ENCODE results near the gene TNFSF11. TPM values are rescaled to one million over a fixed set of nuclear protein-coding genes. Genes with fewer than 3 reads are reported as not detected.

Gene TNFSF11
- total and polyA plus RNA-seq, 2 donors (not counting 1 experiment from before 2014, with no cell fraction given), result not detected

DNA sequence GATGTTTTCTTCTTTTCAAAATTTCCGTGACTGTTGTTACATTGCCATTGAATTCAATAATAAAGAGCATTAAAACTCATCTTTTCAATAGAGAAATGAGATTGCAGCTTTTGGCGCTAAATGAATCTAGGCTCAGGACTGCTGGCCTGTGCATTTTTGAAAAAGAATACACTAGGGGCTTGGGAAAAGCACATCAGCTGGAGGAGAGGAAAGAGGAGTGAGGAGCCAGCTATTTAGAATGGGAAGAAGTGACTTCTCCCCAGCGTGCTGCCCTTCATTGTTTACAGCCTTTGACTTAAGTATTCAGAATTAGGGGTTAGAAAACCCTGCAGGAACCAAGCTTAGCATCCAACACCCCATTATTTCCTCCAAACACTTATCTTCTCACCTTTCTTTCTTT is 43.3 kb downstream of the TNFSF11 start:
- no CpG with 5 or more reads among the region's 3 CpGs for WGBS (ENCODE audit: insufficient coverage)
- Histone ChIP-seq H3K27ac (ENCODE audit: low read length in 2 of 2) (no peak overlapping the region), H2AFZ (ENCODE audit: insufficient read depth, low read depth, low read length, poor library complexity, severe bottlenecking) (no peak overlapping the region), H3K27me3 (replicated peaks in 1 of 4; ENCODE audit: control extremely low read depth in 1 of 4, control insufficient read depth in 3 of 4, insufficient read depth in 4 of 4, low read length in 3 of 4) (no peaks in the 10 kb centered on the region), H3K4me1 (ENCODE audit: control insufficient read depth in 2 of 2, insufficient read depth in 2 of 2, low read length in 2 of 2) (no peaks in the 10 kb centered on the region), H3K36me3 (replicated peaks in 1 of 2; ENCODE audit: control extremely low read depth in 1 of 2, control insufficient read depth in 1 of 2, extremely low read depth in 1 of 2, insufficient read depth in 2 of 2, low read length in 1 of 2) (no peaks in the 10 kb centered on the region), H3K9ac (ENCODE audit: low read length) (no peak overlapping the region), H4K20me1 (ENCODE audit: control insufficient read depth, insufficient read depth, low read length, poor library complexity, severe bottlenecking) (no peaks in the 10 kb centered on the region), H3K79me2 (ENCODE audit: control insufficient read depth, insufficient read depth, low read length) (no peaks in the 10 kb centered on the region), H3K4me2 (replicated peaks; ENCODE audit: low read depth, low read length, poor library complexity, severe bottlenecking) (no peak overlapping the region), H3K4me3 (ENCODE audit: control extremely low read depth in 1 of 5, extremely low read depth in 1 of 5, insufficient read depth in 1 of 5, low read depth in 2 of 5, low read length in 4 of 5) (no peak overlapping the region), H3K9me3 (ENCODE audit: control extremely low read depth in 1 of 3, control insufficient read depth in 2 of 3, insufficient read depth in 1 of 3, low read length in 2 of 3) (no peaks in the 10 kb centered on the region)
- no peaks in the 10 kb centered on the region for H3K4me1 Mint-ChIP-seq
- TF ChIP-seq, protein P1, sequence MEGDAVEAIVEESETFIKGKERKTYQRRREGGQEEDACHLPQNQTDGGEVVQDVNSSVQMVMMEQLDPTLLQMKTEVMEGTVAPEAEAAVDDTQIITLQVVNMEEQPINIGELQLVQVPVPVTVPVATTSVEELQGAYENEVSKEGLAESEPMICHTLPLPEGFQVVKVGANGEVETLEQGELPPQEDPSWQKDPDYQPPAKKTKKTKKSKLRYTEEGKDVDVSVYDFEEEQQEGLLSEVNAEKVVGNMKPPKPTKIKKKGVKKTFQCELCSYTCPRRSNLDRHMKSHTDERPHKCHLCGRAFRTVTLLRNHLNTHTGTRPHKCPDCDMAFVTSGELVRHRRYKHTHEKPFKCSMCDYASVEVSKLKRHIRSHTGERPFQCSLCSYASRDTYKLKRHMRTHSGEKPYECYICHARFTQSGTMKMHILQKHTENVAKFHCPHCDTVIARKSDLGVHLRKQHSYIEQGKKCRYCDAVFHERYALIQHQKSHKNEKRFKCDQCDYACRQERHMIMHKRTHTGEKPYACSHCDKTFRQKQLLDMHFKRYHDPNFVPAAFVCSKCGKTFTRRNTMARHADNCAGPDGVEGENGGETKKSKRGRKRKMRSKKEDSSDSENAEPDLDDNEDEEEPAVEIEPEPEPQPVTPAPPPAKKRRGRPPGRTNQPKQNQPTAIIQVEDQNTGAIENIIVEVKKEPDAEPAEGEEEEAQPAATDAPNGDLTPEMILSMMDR (IDR thresholded peaks at IDR 0.05), result no peak
- no peak for TF ChIP-seq EZH2 (IDR thresholded peaks at IDR 0.05; ENCODE audit: borderline replicate concordance, insufficient read depth, low read depth, low read length, poor library complexity, severe bottlenecking)
- no peaks in the 10 kb centered on the region for H3K9me3 Mint-ChIP-seq (ENCODE audit: insufficient read depth)
- intact Hi-C loops (cut with micrococcal nuclease), result no loop called here
- H3K27me3 Mint-ChIP-seq, result no peaks in the 10 kb centered on the region
- ChIA-PET CTCF (no interaction called here), POLR2A (no interaction called here)
- no peak overlapping the region for H3K27ac Mint-ChIP-seq
- ATAC-seq (ENCODE audit: low read depth), result no peak
- no peak for DNase-seq
- no peak overlapping the region for H3K4me3 Mint-ChIP-seq

DNA sequence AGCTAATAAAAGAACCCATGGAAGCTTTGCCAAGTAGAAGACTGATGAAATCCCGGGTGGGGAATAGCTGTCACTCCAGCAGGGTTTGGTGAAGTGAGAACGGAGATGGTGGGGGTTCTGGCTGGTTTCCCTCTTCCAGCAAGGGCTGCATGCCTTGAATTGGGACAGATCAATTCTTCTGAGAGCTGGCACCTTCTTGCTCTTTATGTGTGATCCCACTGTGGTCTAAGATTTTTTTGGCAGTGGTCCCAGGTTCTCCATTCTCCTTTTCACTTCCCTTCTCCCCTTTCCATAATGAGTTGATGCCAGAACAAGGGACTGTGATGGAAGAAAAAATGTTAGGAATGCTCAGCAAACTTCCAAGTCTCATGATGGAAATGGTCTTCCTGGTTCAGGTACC is 50.0 kb downstream of the TNFSF11 start:
- 90% methylated on average over 2 of the region's 2 CpGs for WGBS (ENCODE audit: insufficient coverage)

More for the DNA sequence above, 50.0 kb downstream of the TNFSF11 start:
- intact Hi-C loops (cut with micrococcal nuclease), result no loop called here
- no peaks in the 10 kb centered on the region for H3K27me3 Mint-ChIP-seq
- no peaks in the 10 kb centered on the region for H3K4me1 Mint-ChIP-seq
- Histone ChIP-seq H4K20me1 (ENCODE audit: control insufficient read depth, insufficient read depth, low read length, poor library complexity, severe bottlenecking) (no peaks in the 10 kb centered on the region), H3K4me2 (replicated peaks; ENCODE audit: low read depth, low read length, poor library complexity, severe bottlenecking) (no peak overlapping the region), H3K79me2 (ENCODE audit: control insufficient read depth, insufficient read depth, low read length) (no peaks in the 10 kb centered on the region), H3K4me3 (ENCODE audit: control extremely low read depth in 1 of 5, extremely low read depth in 1 of 5, insufficient read depth in 1 of 5, low read depth in 2 of 5, low read length in 4 of 5) (no peak overlapping the region), H3K27me3 (replicated peaks in 1 of 4; ENCODE audit: control extremely low read depth in 1 of 4, control insufficient read depth in 3 of 4, insufficient read depth in 4 of 4, low read length in 3 of 4) (peaks cover 0 to 3% (median 0%) of the 10 kb centered on the region in 4 experiments), H3K4me1 (ENCODE audit: control insufficient read depth in 2 of 2, insufficient read depth in 2 of 2, low read length in 2 of 2) (no peaks in the 10 kb centered on the region), H3K36me3 (replicated peaks in 1 of 2; ENCODE audit: control extremely low read depth in 1 of 2, control insufficient read depth in 1 of 2, extremely low read depth in 1 of 2, insufficient read depth in 2 of 2, low read length in 1 of 2) (no peaks in the 10 kb centered on the region), H3K27ac (ENCODE audit: low read length in 2 of 2) (no peak overlapping the region), H3K9me3 (ENCODE audit: control extremely low read depth in 1 of 3, control insufficient read depth in 2 of 3, insufficient read depth in 1 of 3, low read length in 2 of 3) (no peaks in the 10 kb centered on the region), H2AFZ (ENCODE audit: insufficient read depth, low read depth, low read length, poor library complexity, severe bottlenecking) (no peak overlapping the region), H3K9ac (ENCODE audit: low read length) (no peak overlapping the region)
- TF ChIP-seq, protein P1 (IDR thresholded peaks at IDR 0.05), result no peak
- TF ChIP-seq EZH2 (IDR thresholded peaks at IDR 0.05; ENCODE audit: borderline replicate concordance, insufficient read depth, low read depth, low read length, poor library complexity, severe bottlenecking), result no peak
- ATAC-seq (ENCODE audit: low read depth) (no peak), DNase-seq (no peak)
- H3K4me3 Mint-ChIP-seq, result no peak overlapping the region
- H3K9me3 Mint-ChIP-seq (ENCODE audit: insufficient read depth), result no peaks in the 10 kb centered on the region
- no peak overlapping the region for H3K27ac Mint-ChIP-seq
- ChIA-PET CTCF (no interaction called here), POLR2A (no interaction called here)
